Muscle of back (tissue), 11 donors: Measurements from ENCODE around the gene PABPN1L. TPM values are rescaled to one million over a fixed set of nuclear protein-coding genes. Genes with fewer than 3 reads are reported as not detected.

Source experiments
- DNase-seq, 3 donors: peaks; one replicate each; pipeline versions ENCODE4 v3.0.0 to v3.0.0-alpha.2; 2013
- polyA plus RNA-seq, 10 donors: library from polyadenylated mRNA; unstranded; fragments of 120-200 nt; gene quantifications; one replicate each; pipeline ENCODE4 v1.2.1, GENCODE V29; 2013; ENCODE audit not compliant: insufficient read length in 10 of 10

PABPN1L gene
- polyA plus RNA-seq, 10 donors: 0.20 TPM; not detected in 9

- DNase-seq: no peak
These were observed 18.3 kb upstream of the PABPN1L start for GRCh38 chr16:88884569-88885271.

- DNase-seq: peak in 2 of 3 donors; percentile 58 to 66
These were observed 17.5 kb upstream of the PABPN1L start for GRCh38 chr16:88883946-88884345.

- DNase-seq: no peak
These were observed 16.8 kb upstream of the PABPN1L start for GRCh38 chr16:88883117-88883895.

- no peak for DNase-seq
These were observed 16.0 kb upstream of the PABPN1L start for GRCh38 chr16:88882358-88883030.

GRCh38 chr16:88881675-88882357 is 15.4 kb upstream of the PABPN1L start:
- DNase-seq: no peak

- peak in 1 of 3 donors; percentile 45 for DNase-seq
These were observed 14.7 kb upstream of the PABPN1L start for GRCh38 chr16:88881007-88881615.

- no peak for DNase-seq
These were observed 14.0 kb upstream of the PABPN1L start for GRCh38 chr16:88880226-88881006.

GRCh38 chr16:88879788-88880055 is 13.3 kb upstream of the PABPN1L start:
- DNase-seq: no peak

GRCh38 chr16:88878967-88879787 is 12.7 kb upstream of the PABPN1L start:
- no peak for DNase-seq

- DNase-seq: no peak
These were observed 11.9 kb upstream of the PABPN1L start for GRCh38 chr16:88878356-88878755.

- DNase-seq: no peak
These were observed 11.3 kb upstream of the PABPN1L start for GRCh38 chr16:88877564-88878289.

GRCh38 chr16:88876942-88877526 is 10.6 kb upstream of the PABPN1L start:
- no peak for DNase-seq

GRCh38 chr16:88875703-88876234 is 9.3 kb upstream of the PABPN1L start:
- DNase-seq: no peak

- no peak for DNase-seq
These were observed 8.6 kb upstream of the PABPN1L start for GRCh38 chr16:88874938-88875599.

GRCh38 chr16:88872650-88873331 is 6.3 kb upstream of the PABPN1L start:
- no peak for DNase-seq

GRCh38 chr16:88871730-88872416 is 5.4 kb upstream of the PABPN1L start:
- no peak for DNase-seq

- no peak for DNase-seq
These were observed 4.9 kb upstream of the PABPN1L start for GRCh38 chr16:88871349-88871702.
